GM19455 (cell line): ENCODE results near the gene STAT5B.
"Not testable (repeated sequence)": the region's sequence is repeated elsewhere in the genome, so short reads cannot be mapped to it uniquely, and the experiment has no call there.

Experiments
- ATAC-seq: cut with Tn5 transposase; IDR thresholded peaks from one replicate; pipeline ENCODE4 v1.9.1; 2021; ENCODE audit not compliant: unreplicated experiment

Gene STAT5B

GRCh38 chr17:42307362-42307927 is 31.3 kb upstream of the STAT5B start:
- no peak for ATAC-seq

GRCh38 chr17:42306385-42306667 is 30.1 kb upstream of the STAT5B start:
- ATAC-seq = no peak

- ATAC-seq = no peak
Measured at GRCh38 chr17:42305543-42306384, 29.6 kb upstream of the STAT5B start.

- ATAC-seq = not testable (repeated sequence)
Measured at GRCh38 chr17:42305031-42305330, 28.8 kb upstream of the STAT5B start.

- ATAC-seq = no peak
Measured at GRCh38 chr17:42304187-42305030, 28.2 kb upstream of the STAT5B start.

GRCh38 chr17:42303694-42304093 is 27.5 kb upstream of the STAT5B start:
- no peak for ATAC-seq

- ATAC-seq = no peak
Measured at GRCh38 chr17:42301022-42301421, 24.8 kb upstream of the STAT5B start.

- ATAC-seq = not testable (repeated sequence)
Measured at GRCh38 chr17:42299913-42300312, 23.7 kb upstream of the STAT5B start.

GRCh38 chr17:42299361-42299760 is 23.2 kb upstream of the STAT5B start:
- ATAC-seq = not testable (repeated sequence)

- ATAC-seq = not testable (repeated sequence)
Measured at GRCh38 chr17:42297775-42298174, 21.6 kb upstream of the STAT5B start.

GRCh38 chr17:42296012-42296411 is 19.8 kb upstream of the STAT5B start:
- ATAC-seq = no peak

- ATAC-seq = no peak
Measured at GRCh38 chr17:42294469-42295398, 18.5 kb upstream of the STAT5B start.

- no peak for ATAC-seq
Measured at GRCh38 chr17:42291129-42291528, 14.9 kb upstream of the STAT5B start.

- no peak for ATAC-seq
Measured at GRCh38 chr17:42290577-42290976, 14.4 kb upstream of the STAT5B start.

- ATAC-seq = no peak
Measured at GRCh38 chr17:42289611-42290181, 13.5 kb upstream of the STAT5B start.

- ATAC-seq = no peak
Measured at GRCh38 chr17:42288803-42289610, 12.8 kb upstream of the STAT5B start.

GRCh38 chr17:42287977-42288802 is 12.0 kb upstream of the STAT5B start, which contains the start of gene STAT5A:
Gene STAT5A, plus strand, starts transcription at chr17:42288498. Its CDS starts 914 bp downstream, at chr17:42289412.
- no peak for ATAC-seq

- no peak for ATAC-seq
Measured at GRCh38 chr17:42287305-42287976, 11.2 kb upstream of the STAT5B start.
